ENCODE data around the gene PIEZO2. TPM values are rescaled to one million over a fixed set of nuclear protein-coding genes. Genes with fewer than 3 reads are reported as not detected.

PIEZO2 gene
- total RNA-seq, 2 experiments from 2014 or later = not detected

DNA sequence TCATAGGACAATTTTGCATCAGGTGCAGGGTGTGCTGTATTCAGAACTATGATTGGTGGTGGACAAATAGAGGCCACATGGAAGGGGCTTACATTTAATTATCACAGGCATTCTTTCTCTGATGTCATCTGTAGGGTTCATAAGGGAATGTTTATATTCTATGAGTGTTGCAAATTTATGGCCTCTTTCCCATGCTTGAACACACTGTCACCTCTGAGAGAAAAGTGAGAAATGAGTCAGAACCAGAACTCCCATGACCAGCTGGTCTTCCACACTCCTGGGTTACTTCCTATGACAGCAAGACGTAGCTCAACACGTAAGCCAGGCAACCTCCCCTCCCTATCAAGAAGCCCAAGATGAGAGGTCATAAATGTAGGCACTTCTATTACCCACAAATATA lies 310.8 kb downstream of the PIEZO2 start:
- DNase-seq (no peak), ATAC-seq (ENCODE audit: poor library complexity) (no peak)
- Mint-ChIP-seq H3K9me3 (no peaks in the 10 kb centered on the region), H3K36me3 (ENCODE audit: low read depth) (no peaks in the 10 kb centered on the region), H3K27me3 (peaks cover 10% of the 10 kb centered on the region), H3K4me3 (no peak overlapping the region), H3K27ac (no peak overlapping the region), H3K4me1 (ENCODE audit: low read depth) (no peaks in the 10 kb centered on the region)
- intact Hi-C loops (cut with DNase I, micrococcal nuclease) = no loop called here
- CTCF ChIA-PET = interaction anchor here (1.0 kb wide), 1 partner anchor 16 kb away, joined by 3 read pairs; no protein-coding TSS in a partner anchor
- Histone ChIP-seq H3K9me3 (ENCODE audit: control insufficient read depth in 1 of 2, insufficient read depth in 1 of 2, low read length in 2 of 2) (no peaks in the 10 kb centered on the region), H3K4me3 (ENCODE audit: low read length) (no peak overlapping the region), H3K36me3 (ENCODE audit: insufficient read depth, low read length) (no peaks in the 10 kb centered on the region), H3K27me3 (ENCODE audit: control insufficient read depth in 1 of 2, insufficient read depth in 2 of 2, low read length in 2 of 2) (no peaks in the 10 kb centered on the region), H3K27ac (ENCODE audit: low read depth in 1 of 2, low read length in 2 of 2) (no peak overlapping the region), H3K4me1 (ENCODE audit: insufficient read depth, low read length) (no peaks in the 10 kb centered on the region)
- POLR2A ChIA-PET = no interaction called here
- TF ChIP-seq, protein P1, sequence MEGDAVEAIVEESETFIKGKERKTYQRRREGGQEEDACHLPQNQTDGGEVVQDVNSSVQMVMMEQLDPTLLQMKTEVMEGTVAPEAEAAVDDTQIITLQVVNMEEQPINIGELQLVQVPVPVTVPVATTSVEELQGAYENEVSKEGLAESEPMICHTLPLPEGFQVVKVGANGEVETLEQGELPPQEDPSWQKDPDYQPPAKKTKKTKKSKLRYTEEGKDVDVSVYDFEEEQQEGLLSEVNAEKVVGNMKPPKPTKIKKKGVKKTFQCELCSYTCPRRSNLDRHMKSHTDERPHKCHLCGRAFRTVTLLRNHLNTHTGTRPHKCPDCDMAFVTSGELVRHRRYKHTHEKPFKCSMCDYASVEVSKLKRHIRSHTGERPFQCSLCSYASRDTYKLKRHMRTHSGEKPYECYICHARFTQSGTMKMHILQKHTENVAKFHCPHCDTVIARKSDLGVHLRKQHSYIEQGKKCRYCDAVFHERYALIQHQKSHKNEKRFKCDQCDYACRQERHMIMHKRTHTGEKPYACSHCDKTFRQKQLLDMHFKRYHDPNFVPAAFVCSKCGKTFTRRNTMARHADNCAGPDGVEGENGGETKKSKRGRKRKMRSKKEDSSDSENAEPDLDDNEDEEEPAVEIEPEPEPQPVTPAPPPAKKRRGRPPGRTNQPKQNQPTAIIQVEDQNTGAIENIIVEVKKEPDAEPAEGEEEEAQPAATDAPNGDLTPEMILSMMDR (IDR thresholded peaks at IDR 0.05) = no peak

DNA sequence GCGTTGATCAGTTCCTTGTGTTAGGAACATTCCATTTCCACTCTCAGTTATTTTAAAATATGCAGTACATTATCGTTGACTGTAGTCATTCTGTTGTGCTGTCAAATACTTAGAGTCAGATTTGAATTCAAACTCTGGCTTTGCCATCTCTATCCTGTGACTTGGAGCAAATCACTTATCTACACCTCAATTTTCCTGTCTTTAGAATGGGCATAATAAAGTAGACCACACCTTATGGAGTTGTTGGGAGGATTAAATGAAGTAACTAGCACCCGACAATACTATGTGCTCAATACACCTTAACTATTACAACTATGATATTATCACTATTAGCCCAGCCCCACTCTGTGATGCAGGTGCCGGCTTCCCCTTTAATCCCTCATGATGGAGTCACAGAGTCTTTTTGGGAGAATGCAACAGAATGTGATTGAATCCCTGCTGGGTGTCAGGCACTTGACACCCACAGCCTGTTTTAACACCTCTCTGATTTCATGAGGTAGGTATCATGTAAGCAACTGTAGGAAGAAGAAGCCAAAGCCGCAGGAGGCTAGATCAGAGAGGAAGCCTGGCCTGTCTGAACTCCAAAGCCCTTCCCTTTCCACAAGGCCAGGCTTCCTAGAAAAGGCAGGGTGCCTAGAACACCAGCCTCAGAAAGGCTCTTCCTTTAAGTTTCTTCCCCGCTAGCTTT lies 315.1 kb downstream of the PIEZO2 start:
- Mint-ChIP-seq H3K4me1 (ENCODE audit: low read depth) (no peaks in the 10 kb centered on the region), H3K27me3 (peaks cover 10% of the 10 kb centered on the region), H3K9me3 (no peaks in the 10 kb centered on the region), H3K4me3 (no peak overlapping the region), H3K36me3 (ENCODE audit: low read depth) (no peaks in the 10 kb centered on the region), H3K27ac (no peak overlapping the region)
- H3K27me3 ChIP-seq (ENCODE audit: control insufficient read depth in 1 of 2, insufficient read depth in 2 of 2, low read length in 2 of 2) = no peaks in the 10 kb centered on the region
- DNase-seq = no peak
- no peaks in the 10 kb centered on the region for H3K4me1 ChIP-seq (ENCODE audit: insufficient read depth, low read length)
- no peak overlapping the region for H3K4me3 ChIP-seq (ENCODE audit: low read length)
- ChIA-PET POLR2A (no interaction called here), CTCF (no interaction called here)
- intact Hi-C loops (cut with DNase I, micrococcal nuclease) = no loop called here
- TF ChIP-seq, protein P1 (IDR thresholded peaks at IDR 0.05) = no peak
- no peak for ATAC-seq (ENCODE audit: poor library complexity)
- no peaks in the 10 kb centered on the region for H3K9me3 ChIP-seq (ENCODE audit: control insufficient read depth in 1 of 2, insufficient read depth in 1 of 2, low read length in 2 of 2)
- no peak overlapping the region for H3K27ac ChIP-seq (ENCODE audit: low read depth in 1 of 2, low read length in 2 of 2)
- no peaks in the 10 kb centered on the region for H3K36me3 ChIP-seq (ENCODE audit: insufficient read depth, low read length)

DNA sequence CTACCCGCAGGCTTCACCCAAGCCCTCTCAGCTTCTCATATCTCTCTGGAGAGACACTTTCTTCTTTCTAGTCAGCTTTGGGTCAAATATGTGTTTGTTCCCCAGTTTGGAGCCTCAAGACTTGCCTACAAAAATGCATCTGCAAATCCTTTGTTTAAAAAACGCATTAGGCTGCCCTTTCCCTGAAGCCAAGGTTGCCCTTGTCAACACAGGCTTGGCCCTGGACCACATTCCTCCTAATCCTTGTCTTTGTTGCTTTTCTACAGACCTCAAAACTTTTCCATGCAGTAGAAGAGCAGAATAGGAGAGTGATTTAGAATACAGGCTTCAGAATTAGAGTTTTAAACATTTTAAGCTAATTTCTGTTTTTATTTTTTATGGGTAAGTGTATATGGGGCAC lies 315.7 kb downstream of the PIEZO2 start:
- H3K9me3 ChIP-seq (ENCODE audit: control insufficient read depth in 1 of 2, insufficient read depth in 1 of 2, low read length in 2 of 2) = no peaks in the 10 kb centered on the region
- no peak overlapping the region for H3K27ac Mint-ChIP-seq
- no peaks in the 10 kb centered on the region for H3K36me3 ChIP-seq (ENCODE audit: insufficient read depth, low read length)
- H3K4me3 Mint-ChIP-seq = no peak overlapping the region
- ATAC-seq (ENCODE audit: poor library complexity) (no peak), DNase-seq (no peak)
- H3K27me3 ChIP-seq (ENCODE audit: control insufficient read depth in 1 of 2, insufficient read depth in 2 of 2, low read length in 2 of 2) = no peaks in the 10 kb centered on the region
- CTCF ChIA-PET = no interaction called here
- H3K4me3 ChIP-seq (ENCODE audit: low read length) = no peak overlapping the region
- intact Hi-C loops (cut with DNase I, micrococcal nuclease) = no loop called here
- H3K27ac ChIP-seq (ENCODE audit: low read depth in 1 of 2, low read length in 2 of 2) = no peak overlapping the region
- POLR2A ChIA-PET = no interaction called here
- H3K27me3 Mint-ChIP-seq = peaks cover 10% of the 10 kb centered on the region
- TF ChIP-seq, protein P1 (IDR thresholded peaks at IDR 0.05) = no peak
- H3K4me1 Mint-ChIP-seq (ENCODE audit: low read depth) = no peaks in the 10 kb centered on the region
- H3K36me3 Mint-ChIP-seq (ENCODE audit: low read depth) = no peaks in the 10 kb centered on the region
- H3K4me1 ChIP-seq (ENCODE audit: insufficient read depth, low read length) = no peaks in the 10 kb centered on the region
- no peaks in the 10 kb centered on the region for H3K9me3 Mint-ChIP-seq

Data from CD4-positive, alpha-beta T cell (primary cell).